GM18867 (cell line): ENCODE results near the gene FAM43B.
"Not testable (repeated sequence)": the region's sequence is repeated elsewhere in the genome, so short reads cannot be mapped to it uniquely, and the experiment has no call there.

ENCODE experiments used
- ATAC-seq: cut with Tn5 transposase; IDR thresholded peaks from one replicate; pipeline ENCODE4 v1.9.1; 2021; ENCODE audit warnings: mild to moderate bottlenecking, moderate library complexity; ENCODE audit not compliant: unreplicated experiment

The FAM43B gene, protein sequence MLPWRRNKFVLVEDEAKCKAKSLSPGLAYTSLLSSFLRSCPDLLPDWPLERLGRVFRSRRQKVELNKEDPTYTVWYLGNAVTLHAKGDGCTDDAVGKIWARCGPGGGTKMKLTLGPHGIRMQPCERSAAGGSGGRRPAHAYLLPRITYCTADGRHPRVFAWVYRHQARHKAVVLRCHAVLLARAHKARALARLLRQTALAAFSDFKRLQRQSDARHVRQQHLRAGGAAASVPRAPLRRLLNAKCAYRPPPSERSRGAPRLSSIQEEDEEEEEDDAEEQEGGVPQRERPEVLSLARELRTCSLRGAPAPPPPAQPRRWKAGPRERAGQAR

DNA sequence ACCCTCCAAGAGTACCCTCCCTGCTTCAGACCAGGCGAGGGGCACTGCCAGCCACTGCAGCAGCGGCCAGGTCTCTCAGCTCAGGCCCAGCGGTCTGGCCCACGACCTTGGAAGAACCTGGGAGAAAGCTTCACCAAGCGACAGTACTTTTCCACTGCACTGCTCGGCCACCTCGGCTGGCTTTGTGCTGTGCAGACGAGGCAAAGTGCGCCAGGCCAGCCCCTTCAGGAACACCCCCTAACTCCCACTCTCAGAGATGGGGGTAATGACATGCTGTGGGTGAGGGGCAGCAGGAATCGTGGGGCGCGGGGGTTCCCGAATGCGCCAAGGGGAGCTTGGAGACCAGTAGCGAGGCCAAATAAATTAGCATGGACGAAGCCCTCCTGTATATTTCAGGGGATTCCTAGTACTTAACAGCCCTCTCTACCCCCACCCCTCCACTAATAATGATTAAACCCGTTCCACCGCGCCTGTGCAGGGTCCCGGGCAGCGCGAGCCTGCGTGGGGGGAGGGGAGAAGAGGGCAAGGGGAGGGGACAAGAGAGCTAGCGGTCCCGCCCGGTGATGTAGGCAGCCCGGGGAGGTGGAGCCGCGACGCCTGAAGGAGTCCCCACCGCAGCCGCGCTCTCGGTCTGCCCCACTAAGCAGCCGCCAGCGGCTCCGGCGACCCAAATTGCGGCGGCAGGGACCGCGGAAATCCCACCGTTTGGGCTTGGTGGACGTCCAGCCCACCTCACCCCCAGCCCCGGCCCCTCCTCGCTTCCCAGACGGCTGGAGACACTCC is at the start of gene FAM43B:
FAM43B (plus strand) TSS at position 629 of the 783 bp plus-strand sequence. CDS start 401 bp downstream, outside the sequence.
- no peak for ATAC-seq

DNA sequence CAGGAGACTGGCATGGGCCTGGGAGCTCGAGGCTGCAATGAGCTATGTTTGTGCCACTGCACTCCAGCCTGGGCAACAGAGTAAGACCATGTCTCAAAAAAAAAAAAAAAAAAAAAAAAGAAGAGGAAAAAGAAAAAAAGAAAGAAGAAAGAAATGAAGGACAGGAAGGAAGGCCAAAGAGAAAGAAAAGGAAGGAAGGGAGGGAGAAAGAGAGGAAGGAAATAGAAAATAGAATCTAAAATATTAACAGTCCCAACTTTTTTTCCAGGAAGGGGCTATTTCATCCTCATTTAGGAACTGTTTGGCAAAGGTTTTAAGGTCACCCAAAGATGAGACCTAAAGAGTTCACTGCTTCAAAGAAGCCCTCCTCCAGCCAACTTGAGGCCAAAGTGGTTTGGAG is 46.9 kb upstream of the FAM43B start:
- no peak for ATAC-seq

DNA sequence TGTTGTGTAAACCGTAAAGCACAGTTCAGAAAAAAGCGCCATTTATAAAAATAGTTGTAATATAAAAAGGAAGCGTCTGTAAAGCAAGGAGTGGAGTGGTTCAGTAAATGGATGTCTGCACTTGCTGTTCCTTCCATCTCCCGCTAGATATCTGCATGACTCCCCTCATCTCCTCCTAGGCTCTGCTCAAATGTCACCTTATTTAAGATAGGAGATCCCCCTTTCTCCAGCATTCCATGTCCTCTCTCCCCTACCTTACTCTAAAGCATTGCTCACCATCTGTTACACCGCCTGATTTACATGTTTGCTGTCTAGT is 45.2 kb upstream of the FAM43B start:
- ATAC-seq = no peak

DNA sequence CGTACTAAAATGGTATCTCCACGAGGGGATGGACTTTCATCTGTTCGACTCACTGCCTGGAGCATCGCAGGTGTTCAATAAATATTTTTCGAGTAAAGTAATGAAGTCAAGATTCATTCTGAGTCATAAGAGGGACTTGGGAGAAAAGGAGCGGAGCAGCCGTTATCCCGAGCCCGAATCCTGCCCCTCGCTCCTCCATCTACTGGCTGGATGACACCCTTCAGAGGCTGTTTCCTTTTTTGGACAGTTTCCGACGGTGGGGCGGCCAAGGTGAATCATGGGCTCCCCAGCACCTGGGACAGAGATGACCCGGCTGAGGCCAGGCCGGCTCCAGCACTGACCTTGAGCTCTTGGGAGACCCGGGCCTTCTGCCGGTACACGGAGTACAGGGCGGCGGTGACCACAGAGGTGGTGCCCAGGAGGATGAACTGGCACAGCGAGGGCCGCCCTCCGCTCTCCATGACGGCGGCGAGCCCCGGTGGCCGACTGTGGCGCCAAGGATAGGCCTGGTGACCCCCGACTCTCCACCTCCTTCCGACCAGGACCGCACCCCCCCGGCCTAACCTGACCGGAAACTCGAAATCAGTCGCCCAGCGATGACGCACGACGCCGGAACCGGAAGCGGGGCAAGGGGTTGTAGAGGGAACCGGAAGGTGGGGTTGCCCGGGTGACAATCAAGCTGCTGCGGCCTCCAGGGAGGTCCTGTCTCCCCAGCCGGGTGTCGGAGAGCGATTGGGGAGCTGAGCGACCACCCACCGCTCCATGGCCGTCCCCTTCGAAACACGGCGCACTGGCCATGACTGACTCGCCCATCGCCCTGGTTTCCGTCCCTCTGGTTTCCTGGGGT is 44.6 kb upstream of the FAM43B start, which contains the start of gene MUL1:
MUL1 (minus strand) TSS at position 588 of the 847 bp plus-strand sequence; CDS start at position 461, 127 bp downstream.
- peak; percentile 87 for ATAC-seq

DNA sequence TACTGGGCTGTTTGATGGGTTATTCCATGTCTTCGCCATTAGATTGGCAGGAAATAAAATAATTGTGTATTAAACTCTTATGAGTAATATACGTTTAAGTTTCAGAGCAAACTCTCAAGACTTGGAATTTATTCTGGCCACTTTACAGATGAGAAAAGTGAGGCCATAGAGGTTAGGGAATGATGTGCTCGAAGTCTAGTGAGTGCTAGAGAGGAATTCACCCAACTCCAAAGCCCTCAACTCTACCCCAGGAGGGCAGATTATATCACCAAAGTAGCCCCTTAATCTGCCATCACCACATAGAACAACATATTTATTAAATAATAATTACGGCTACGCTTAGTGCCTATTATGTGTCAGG is 44.0 kb upstream of the FAM43B start:
- no peak for ATAC-seq

DNA sequence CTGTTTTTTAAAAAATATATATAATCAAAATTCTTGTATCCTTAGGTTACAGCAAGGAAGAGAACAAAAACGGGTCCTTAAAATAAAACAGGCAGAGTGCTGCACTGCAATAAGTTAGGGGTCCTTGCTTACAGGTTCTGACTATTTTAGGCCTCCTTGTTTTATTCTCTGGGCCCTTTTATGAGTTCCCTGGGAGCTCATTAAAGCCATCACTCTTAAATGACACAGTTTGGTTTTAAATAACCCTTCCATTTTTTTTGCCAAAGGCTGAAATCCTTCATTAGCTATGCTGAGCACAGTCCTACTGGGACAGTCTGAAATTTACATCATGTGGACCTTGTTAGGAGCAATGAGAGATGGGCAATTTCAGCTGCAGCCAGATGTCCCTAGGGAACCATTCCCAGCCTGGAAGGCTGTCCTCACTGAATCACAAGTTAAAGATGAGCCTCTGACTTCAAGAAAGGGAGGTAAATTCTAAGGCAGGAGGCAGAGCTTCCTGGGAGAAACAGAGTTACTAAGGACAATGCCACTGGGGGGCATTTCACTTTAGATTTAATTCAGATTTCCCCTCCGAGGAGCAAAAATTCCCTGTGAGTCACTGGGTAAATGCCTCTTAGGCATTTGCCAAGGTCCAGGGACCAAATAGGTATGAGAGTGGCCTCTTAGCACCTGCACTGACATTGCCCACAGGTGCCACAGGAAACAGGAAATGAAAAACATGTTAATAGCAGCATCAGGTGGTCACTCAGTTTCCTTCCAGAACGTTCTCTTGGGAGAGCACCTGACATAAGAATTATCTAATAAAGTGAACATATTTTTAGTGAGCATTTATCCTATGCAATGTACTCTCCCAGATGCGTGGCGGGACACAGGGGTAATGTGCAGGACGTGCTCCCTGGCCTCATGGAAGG is 40.6 kb upstream of the FAM43B start:
- no peak for ATAC-seq

DNA sequence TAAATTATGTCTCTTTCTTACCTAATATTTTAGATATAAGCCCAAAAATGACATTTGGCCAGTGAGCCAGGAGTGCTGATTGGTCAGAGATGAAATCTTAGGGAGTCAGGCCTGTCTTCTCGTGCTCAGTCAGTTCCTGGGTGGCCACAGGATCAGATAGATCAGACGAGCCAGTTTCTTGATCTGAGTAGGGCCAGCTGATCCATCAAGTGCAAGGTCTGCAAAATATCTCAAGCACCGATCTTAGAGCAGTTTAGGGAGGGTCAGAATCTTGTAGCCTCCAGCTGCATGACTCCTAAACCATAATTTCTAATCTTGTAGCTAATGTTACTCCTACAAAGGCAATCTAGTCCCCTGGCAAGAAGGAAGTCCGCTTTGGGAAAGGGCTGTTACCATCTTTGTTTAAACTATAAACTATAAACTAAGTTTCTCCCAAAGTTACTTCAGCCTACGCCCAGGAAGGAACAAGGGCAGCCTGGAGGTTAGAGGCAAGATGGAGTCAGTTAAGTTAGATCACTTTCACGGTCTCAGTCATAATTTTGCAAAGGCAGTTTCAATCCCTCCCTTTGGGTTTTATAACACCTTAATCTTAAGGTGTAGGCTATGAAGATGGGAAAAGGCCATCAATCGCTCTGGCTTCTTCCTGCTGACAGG is 32.6 kb upstream of the FAM43B start:
- ATAC-seq = not testable (repeated sequence)

DNA sequence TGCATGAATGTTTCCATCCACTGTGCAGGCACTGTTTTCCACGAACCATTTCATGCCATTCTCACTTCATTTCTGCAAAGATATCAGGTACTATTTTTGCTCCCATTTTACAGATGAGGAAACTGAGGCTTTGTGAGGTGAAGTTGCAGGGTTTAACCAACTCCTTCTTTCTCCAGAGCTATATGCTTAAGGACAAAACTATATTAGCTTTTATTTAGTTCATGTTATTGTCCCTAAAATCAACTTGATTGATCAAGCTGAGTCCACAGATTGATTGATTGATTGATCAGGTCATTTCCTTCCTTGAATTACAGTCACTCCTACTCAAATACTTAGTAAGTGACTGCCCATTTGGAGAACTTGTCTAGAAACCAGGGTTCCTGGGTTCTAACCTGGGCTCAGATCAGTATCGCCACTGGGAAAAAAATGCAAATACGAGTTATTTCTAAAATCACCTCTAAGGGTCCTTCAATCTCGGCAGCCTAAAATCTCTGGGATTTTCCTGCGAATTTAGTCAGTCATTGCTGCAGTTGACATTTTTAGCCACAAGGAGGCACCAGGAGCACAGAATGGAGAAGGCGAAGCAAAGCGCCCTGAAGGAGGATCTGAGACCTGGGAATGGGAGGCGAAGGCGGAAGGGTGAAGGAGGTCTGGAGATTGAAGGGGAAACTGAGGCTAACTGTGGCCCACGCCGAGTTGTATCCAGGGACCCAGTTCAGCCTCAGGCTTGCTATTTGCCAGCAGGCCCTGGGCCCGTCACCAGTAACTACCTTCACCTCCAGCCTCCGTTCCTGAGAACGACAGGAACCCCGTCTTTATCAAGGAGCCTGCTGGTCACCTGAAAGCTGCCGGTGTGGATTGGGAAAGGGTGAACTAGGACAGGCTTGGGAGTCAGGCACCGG is 30.2 kb upstream of the FAM43B start:
- ATAC-seq = no peak

DNA sequence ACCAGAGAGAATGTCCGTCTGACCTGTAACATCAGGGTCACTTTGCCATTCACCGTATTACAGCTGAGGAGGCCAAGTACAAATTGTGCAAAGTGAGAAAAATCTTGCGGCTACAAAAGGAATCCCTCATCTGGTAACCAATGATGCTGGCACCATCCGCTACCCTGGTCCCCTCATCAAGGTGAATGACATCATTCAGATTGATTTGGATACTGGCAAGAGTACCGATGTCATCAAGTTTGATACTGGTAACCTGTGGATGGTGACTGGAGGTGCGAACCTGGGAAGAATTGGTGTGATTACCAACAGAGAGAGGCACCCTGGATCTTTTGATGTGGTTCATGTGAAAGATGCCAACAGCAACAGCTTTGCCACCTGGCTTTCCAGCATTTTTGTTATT is 26.1 kb upstream of the FAM43B start:
- ATAC-seq = no peak

DNA sequence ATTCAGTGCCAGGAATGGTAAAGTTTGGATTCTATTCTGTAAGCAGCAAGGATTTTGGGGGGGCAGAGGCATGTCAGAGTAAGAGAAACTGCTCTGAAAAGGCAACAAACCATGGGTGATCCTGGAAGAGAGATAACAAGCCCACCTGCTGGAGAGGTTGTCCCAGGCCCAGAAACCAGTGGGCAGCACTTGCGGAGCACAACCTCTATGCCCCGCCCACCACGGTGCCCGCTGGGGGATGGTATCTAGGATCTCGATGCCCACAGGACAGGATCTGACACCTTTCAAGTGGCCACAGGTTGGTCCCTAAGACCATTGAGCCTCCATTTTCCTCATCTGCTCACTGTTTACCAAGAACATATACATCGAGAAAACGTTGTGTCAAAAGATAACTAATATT is 24.2 kb upstream of the FAM43B start:
- ATAC-seq = no peak

DNA sequence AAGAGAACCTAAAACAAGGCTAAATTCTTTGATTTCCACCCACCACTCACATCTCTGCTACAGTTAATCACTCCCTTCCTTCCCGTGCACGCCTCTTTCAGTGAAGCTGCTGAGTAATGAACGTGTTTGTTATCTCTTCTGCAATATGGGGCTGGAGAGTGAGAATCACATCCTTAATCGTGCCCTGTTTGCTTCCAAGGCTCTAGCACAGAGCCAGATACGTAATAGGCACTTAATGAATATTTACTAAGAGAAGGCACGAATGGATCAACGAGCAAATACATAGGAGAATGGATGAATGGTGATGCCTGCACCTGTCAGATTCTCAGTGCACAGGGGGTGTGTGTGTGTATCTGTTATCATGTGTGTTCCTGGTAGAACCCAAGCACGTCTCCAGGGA is 22.1 kb upstream of the FAM43B start:
- no peak for ATAC-seq

DNA sequence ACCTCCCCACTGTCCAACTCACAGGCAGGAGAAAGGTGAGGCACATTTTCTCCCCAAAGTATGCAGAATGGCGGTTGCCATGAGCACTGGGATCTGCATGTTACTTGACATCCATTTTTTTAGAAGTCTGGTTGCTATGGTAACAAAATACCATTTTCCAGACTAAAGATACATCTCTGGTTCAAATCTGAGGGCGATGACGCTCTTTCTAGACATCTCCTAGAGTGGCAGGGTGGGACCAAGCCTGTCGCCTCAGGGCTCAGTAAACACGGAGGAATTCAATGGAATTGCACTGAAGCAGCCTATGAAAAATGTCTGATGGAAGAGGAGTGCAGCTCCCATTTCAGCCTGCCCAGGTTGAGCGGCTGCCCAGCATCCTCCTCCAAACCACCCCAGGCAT is 21.5 kb upstream of the FAM43B start:
- ATAC-seq = no peak

DNA sequence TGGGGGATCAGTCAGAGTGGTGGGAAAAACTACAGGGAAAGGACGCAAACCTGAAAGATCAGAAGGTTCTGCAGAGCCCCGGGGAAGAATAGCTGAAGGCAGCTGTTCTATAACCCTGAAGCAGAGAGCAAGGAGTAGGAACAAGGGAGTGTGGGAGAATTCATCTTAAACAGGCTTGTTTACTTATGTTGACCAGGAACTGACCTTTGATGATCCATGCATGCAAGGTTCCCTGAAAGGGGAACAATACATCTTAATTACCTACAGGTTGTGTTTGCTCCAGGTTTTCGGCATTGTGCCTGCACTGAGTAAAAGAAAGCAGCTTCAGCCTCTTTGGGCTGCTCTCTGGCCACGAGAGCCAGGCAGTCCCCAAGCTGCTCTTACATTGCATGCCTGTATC is 18.7 kb upstream of the FAM43B start:
- no peak for ATAC-seq

DNA sequence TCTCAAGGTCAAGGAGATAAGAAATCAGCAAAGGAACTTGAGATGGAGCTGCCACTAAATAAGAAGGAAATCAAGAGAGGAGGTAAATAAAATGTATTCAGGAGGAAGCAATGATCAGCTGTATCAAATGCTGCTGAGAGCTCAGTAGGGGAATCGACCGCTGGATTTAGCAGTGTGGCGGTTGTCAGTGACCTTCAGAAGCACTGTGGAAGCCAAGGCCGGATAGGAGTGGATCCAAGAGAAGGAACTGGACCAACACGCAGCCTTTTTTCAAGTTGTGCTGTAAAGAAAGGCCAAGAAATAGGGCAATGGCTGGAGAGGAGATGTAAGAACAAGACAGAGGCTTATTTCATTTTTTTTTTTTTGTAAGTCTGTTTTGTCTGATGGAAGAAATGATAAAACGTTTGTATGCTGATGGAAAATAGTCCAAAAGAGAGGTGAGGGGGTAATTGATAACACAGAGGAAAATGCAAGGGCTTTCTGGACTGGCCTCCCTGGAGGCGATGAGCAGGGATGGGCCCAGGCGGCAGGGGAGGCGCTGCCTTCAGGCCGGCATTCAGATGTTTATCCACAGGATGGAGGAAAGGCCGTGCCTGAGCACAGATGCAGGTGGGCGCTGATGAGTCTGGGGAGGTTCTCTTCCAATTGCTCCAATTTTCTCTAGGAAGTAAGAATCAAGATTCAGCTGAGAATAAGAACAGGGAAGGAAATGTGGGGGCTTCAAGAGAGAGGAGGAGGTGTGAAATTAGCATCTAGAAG is 17.5 kb upstream of the FAM43B start:
- ATAC-seq = no peak

DNA sequence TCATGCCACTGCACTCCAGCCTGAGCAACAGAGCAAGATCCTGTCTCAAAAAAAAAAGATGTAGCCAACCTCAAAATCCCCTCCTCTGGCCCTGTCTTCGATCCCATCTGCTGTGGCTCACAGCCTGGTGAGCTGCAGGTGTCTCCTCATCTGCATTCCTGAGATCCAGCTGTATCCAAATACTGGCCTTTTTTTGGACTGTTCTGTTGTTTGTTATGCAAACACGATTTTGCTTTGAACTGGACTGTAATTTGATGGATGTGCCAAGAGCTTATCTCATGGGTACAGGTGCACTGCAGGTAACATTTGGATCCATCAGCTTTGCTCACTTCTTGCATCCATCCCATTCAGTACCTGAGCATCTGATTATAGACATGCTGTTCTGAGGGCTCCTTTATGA is 14.1 kb upstream of the FAM43B start:
- ATAC-seq = no peak

DNA sequence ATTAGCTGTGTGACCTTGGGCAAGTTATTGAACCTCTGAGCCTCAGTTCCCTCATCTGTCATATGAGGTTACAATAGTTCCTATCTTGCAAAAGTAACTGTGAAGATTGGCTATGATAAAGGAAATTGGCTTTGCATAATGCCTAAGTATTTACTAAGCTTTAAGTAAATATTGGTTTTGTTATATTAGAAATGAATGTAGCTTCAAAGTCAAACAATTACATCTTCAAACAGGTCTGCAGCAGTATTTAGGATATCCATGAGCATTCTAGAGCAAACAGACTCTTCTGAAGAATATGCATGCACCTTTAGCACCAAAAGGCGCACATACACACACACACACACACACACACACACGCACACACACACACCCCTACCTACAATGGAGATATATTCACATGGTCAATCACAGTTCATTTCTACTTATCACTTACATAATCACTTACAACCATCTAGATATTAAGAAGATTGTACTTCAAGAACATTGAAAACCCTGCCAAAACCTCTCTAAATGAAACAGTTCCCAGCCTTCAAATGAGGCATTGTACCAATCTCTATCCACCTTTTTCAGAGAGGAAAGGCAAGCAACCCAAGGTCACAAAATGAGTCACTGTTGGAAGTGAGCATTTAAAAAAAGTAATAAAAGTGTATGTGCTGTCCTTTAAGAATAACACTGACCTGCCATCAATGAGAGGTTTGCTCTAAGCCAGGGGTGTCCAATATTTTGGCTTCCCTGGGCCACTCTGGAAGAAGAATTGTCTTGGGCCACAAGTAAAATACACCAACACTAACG is 13.4 kb upstream of the FAM43B start:
- no peak for ATAC-seq

DNA sequence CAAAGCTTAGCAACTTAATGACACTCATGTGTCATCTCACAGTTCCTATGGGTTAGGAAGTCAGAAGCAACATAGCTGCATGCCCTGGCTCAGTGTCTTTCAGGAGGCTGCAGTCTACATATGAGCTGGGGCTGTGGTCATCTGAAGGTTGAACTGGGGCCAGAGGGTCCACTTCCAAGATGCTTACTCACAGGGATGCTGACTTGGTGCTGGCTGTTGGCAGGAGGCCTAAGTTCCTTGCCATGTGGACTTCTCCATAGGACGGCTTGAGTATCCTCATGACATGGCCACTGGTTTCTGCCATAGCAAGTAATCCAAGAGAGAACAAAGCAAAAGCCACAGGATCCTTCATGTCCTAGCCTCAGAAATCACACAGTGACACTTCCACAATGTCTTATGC is 12.1 kb upstream of the FAM43B start:
- ATAC-seq = no peak

DNA sequence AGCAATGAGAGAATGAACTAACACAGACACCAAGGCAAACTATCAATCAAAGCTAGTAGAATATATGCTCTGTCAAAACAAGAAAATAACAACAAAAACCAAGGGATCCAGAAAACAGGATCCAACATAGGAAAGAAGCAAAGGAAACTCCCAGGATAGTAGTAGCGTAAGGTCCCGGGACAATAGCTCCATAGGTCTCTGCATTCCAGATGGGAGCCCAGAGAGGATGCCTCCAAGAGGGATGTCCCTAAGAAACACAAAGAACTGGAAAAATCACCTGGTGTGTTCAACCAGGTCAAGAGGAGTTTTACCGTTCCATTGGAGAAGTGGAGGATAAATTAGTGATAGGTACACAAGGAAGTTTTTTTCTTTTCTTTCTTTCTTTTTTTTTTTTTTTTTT is 5.7 kb upstream of the FAM43B start:
- ATAC-seq = no peak
